ENCODE data around the gene KLF11. TPM values are rescaled to one million over a fixed set of nuclear protein-coding genes. Genes with fewer than 3 reads are reported as not detected.
"Not testable (repeated sequence)": the region's sequence is repeated elsewhere in the genome, so short reads cannot be mapped to it uniquely, and the experiment has no call there.

The KLF11 gene
- total RNA-seq, 2 donors from 2014 or later: 38.0 to 44.5 TPM

- not testable (repeated sequence) for DNase-seq
Measured at GRCh38 chr2:10012366-10012962, 30.9 kb upstream of the KLF11 start.

GRCh38 chr2:10012963-10013461, 30.3 kb upstream of the KLF11 start:
- peaks cover 10% of the 10 kb centered on the region for H3K27me3 Mint-ChIP-seq
- no peak overlapping the region for H3K27ac Mint-ChIP-seq
- no peaks in the 10 kb centered on the region for H3K36me3 Mint-ChIP-seq (ENCODE audit: low read depth)
- H3K9me3 ChIP-seq (ENCODE audit: control insufficient read depth, low read length, poor library complexity, severe bottlenecking): no peaks in the 10 kb centered on the region
- H3K4me3 Mint-ChIP-seq: no peak overlapping the region
- DNase-seq (no peak), ATAC-seq (no peak)
- H3K4me1 Mint-ChIP-seq: peaks cover 2% of the 10 kb centered on the region

More at GRCh38 chr2:10012366-10012962, 30.9 kb upstream of the KLF11 start:
- not testable (repeated sequence) for H3K36me3 Mint-ChIP-seq (ENCODE audit: low read depth); ATAC-seq; H3K27ac Mint-ChIP-seq; H3K9me3 ChIP-seq (ENCODE audit: control insufficient read depth, low read length, poor library complexity, severe bottlenecking); H3K4me1 Mint-ChIP-seq; H3K4me3 Mint-ChIP-seq
- peaks cover 13% of the 10 kb centered on the region for H3K27me3 Mint-ChIP-seq

GRCh38 chr2:10013651-10014417, 29.5 kb upstream of the KLF11 start:
- H3K4me1 Mint-ChIP-seq; H3K9me3 ChIP-seq (ENCODE audit: control insufficient read depth, low read length, poor library complexity, severe bottlenecking); H3K4me3 Mint-ChIP-seq; H3K27ac Mint-ChIP-seq; H3K36me3 Mint-ChIP-seq (ENCODE audit: low read depth); ATAC-seq; DNase-seq: not testable (repeated sequence)
- H3K27me3 Mint-ChIP-seq: peaks cover 10% of the 10 kb centered on the region

GRCh38 chr2:10014418-10015190, 28.7 kb upstream of the KLF11 start:
- ATAC-seq (no peak), DNase-seq (no peak)
- no peaks in the 10 kb centered on the region for H3K9me3 ChIP-seq (ENCODE audit: control insufficient read depth, low read length, poor library complexity, severe bottlenecking)
- H3K4me1 Mint-ChIP-seq: peaks cover 2% of the 10 kb centered on the region
- peaks cover 18% of the 10 kb centered on the region for H3K27me3 Mint-ChIP-seq
- H3K4me3 Mint-ChIP-seq: no peak overlapping the region
- H3K27ac Mint-ChIP-seq: no peak overlapping the region
- H3K36me3 Mint-ChIP-seq (ENCODE audit: low read depth): peaks cover 2% of the 10 kb centered on the region

- H3K4me1 Mint-ChIP-seq; H3K9me3 ChIP-seq (ENCODE audit: control insufficient read depth, low read length, poor library complexity, severe bottlenecking); H3K36me3 Mint-ChIP-seq (ENCODE audit: low read depth); H3K4me3 Mint-ChIP-seq; ATAC-seq; H3K27ac Mint-ChIP-seq; DNase-seq: not testable (repeated sequence)
- H3K27me3 Mint-ChIP-seq: peaks cover 16% of the 10 kb centered on the region
Measured at GRCh38 chr2:10015376-10015989, 27.9 kb upstream of the KLF11 start.

- H3K9me3 ChIP-seq (ENCODE audit: control insufficient read depth, low read length, poor library complexity, severe bottlenecking): no peaks in the 10 kb centered on the region
- H3K27me3 Mint-ChIP-seq: peaks cover 16% of the 10 kb centered on the region
- H3K36me3 Mint-ChIP-seq (ENCODE audit: low read depth): peaks cover 2% of the 10 kb centered on the region
- ATAC-seq (no peak), DNase-seq (no peak)
- H3K4me1 Mint-ChIP-seq: peaks cover 2% of the 10 kb centered on the region
- H3K4me3 Mint-ChIP-seq: no peak overlapping the region
- H3K27ac Mint-ChIP-seq: no peak overlapping the region
Measured at GRCh38 chr2:10016001-10016801, 27.1 kb upstream of the KLF11 start.

- peaks cover 16% of the 10 kb centered on the region for H3K27me3 Mint-ChIP-seq
- no peak for DNase-seq
- H3K4me3 Mint-ChIP-seq: no peak overlapping the region
- H3K27ac Mint-ChIP-seq: no peak overlapping the region
- H3K9me3 ChIP-seq (ENCODE audit: control insufficient read depth, low read length, poor library complexity, severe bottlenecking): no peaks in the 10 kb centered on the region
- ATAC-seq: no peak
- H3K36me3 Mint-ChIP-seq (ENCODE audit: low read depth): peaks cover 2% of the 10 kb centered on the region
- peaks cover 2% of the 10 kb centered on the region for H3K4me1 Mint-ChIP-seq
Measured at GRCh38 chr2:10016802-10017258, 26.5 kb upstream of the KLF11 start.

GRCh38 chr2:10017313-10017941, 25.9 kb upstream of the KLF11 start:
- Mint-ChIP-seq H3K4me1 (peaks cover 2% of the 10 kb centered on the region), H3K27ac (no peak overlapping the region), H3K36me3 (ENCODE audit: low read depth) (peaks cover 2% of the 10 kb centered on the region), H3K4me3 (no peak overlapping the region), H3K27me3 (peaks cover 16% of the 10 kb centered on the region)
- ATAC-seq (no peak), DNase-seq (no peak)
- no peaks in the 10 kb centered on the region for H3K9me3 ChIP-seq (ENCODE audit: control insufficient read depth, low read length, poor library complexity, severe bottlenecking)

- Mint-ChIP-seq H3K36me3 (ENCODE audit: low read depth) (peaks cover 2% of the 10 kb centered on the region), H3K27me3 (peaks cover 16% of the 10 kb centered on the region), H3K4me1 (peaks cover 2% of the 10 kb centered on the region), H3K4me3 (no peak overlapping the region), H3K27ac (no peak overlapping the region)
- DNase-seq (no peak), ATAC-seq (no peak)
- no peaks in the 10 kb centered on the region for H3K9me3 ChIP-seq (ENCODE audit: control insufficient read depth, low read length, poor library complexity, severe bottlenecking)
Measured at GRCh38 chr2:10019174-10019573, 24.2 kb upstream of the KLF11 start.

- H3K4me3 Mint-ChIP-seq: no peak overlapping the region
- H3K36me3 Mint-ChIP-seq (ENCODE audit: low read depth): peaks cover 2% of the 10 kb centered on the region
- DNase-seq: no peak
- H3K27ac Mint-ChIP-seq: no peak overlapping the region
- ATAC-seq: no peak
- H3K27me3 Mint-ChIP-seq: peaks cover 16% of the 10 kb centered on the region
- peaks cover 2% of the 10 kb centered on the region for H3K4me1 Mint-ChIP-seq
- H3K9me3 ChIP-seq (ENCODE audit: control insufficient read depth, low read length, poor library complexity, severe bottlenecking): no peaks in the 10 kb centered on the region
Measured at GRCh38 chr2:10019602-10020400, 23.5 kb upstream of the KLF11 start.

- peaks cover 2% of the 10 kb centered on the region for H3K36me3 Mint-ChIP-seq (ENCODE audit: low read depth)
- peaks cover 4% of the 10 kb centered on the region for H3K4me1 Mint-ChIP-seq
- ATAC-seq (no peak), DNase-seq (no peak)
- no peak overlapping the region for H3K4me3 Mint-ChIP-seq
- no peaks in the 10 kb centered on the region for H3K9me3 ChIP-seq (ENCODE audit: control insufficient read depth, low read length, poor library complexity, severe bottlenecking)
- no peak overlapping the region for H3K27ac Mint-ChIP-seq
- H3K27me3 Mint-ChIP-seq: peaks cover 16% of the 10 kb centered on the region
Measured at GRCh38 chr2:10022041-10022421, 21.3 kb upstream of the KLF11 start.
